Loucy (cell line): ENCODE data around the gene SP6.

Experiments used
- EZH2phosphoT487 ChIP-seq: fragments of 200-600 bp; IDR thresholded peaks from 2 replicates; pipeline ENCODE4 v1.6.1; 2018; ENCODE audit warnings: antibody characterized with exemption, mild to moderate bottlenecking, moderate library complexity, borderline replicate concordance
- TF ChIP-seq, protein P1 (sequence below): fragments of 200-600 bp; sonication (generic); conservative IDR thresholded peaks from 2 replicates; pipeline ENCODE4 v1.5.1; 2014; ENCODE audit warnings: mild to moderate bottlenecking, antibody characterized with exemption, low read length

DNA sequence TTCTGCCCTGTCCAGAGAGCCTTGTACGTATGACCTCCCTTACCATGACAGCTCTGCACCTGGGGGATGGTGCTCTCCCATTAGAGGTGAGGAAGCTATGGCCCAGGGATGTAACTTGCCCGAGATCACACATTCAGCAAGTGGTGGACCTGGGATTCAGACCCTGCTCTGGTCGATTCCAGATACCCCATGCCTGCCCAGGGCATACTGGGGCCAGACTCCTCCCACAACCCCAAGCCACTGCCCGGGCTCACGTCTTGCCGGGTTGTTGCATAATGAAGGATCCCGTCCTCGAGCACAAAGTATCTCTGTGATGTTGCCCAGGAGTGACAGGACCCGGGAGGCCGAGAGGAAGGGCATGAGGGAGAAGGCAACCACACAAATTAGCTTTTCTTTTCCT lies 31.5 kb downstream of the SP6 start:
- TF ChIP-seq, protein P1, sequence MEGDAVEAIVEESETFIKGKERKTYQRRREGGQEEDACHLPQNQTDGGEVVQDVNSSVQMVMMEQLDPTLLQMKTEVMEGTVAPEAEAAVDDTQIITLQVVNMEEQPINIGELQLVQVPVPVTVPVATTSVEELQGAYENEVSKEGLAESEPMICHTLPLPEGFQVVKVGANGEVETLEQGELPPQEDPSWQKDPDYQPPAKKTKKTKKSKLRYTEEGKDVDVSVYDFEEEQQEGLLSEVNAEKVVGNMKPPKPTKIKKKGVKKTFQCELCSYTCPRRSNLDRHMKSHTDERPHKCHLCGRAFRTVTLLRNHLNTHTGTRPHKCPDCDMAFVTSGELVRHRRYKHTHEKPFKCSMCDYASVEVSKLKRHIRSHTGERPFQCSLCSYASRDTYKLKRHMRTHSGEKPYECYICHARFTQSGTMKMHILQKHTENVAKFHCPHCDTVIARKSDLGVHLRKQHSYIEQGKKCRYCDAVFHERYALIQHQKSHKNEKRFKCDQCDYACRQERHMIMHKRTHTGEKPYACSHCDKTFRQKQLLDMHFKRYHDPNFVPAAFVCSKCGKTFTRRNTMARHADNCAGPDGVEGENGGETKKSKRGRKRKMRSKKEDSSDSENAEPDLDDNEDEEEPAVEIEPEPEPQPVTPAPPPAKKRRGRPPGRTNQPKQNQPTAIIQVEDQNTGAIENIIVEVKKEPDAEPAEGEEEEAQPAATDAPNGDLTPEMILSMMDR = no peak
- TF ChIP-seq EZH2phosphoT487 = no peak
